Keratinocyte (primary cell): ENCODE measurements around the gene TMC8. TPM values are rescaled to one million over a fixed set of nuclear protein-coding genes. Genes with fewer than 3 reads are reported as not detected.

Source experiments
- DNase-seq: peaks from one replicate; pipeline ENCODE4 v3.0.0-alpha.2; 2011; ENCODE audit warnings: low read depth, missing footprints, low spot score
- FAIRE-seq: peaks from 2 replicates; lab custom pipeline; 2011; peaks lifted over from hg19 to GRCh38; lab: Jason Lieb, UNC
- H2AFZ ChIP-seq: 2 replicates; pipeline ENCODE4 v1.6.0; 2012; ENCODE audit warnings: low read length, control low read depth, inconsistent platforms; ENCODE audit not compliant: control insufficient read depth
- H3K27ac ChIP-seq: 2 replicates; pipeline ENCODE4 v1.5.1; 2011; ENCODE audit warnings: low read length; ENCODE audit not compliant: control insufficient read depth, insufficient read depth
- H3K27me3 ChIP-seq: 3 replicates; pipeline ENCODE4 v1.6.0; 2011; ENCODE audit warnings: low read length; ENCODE audit not compliant: control insufficient read depth, insufficient read depth; ENCODE audit errors: extremely low read depth
- H3K36me3 ChIP-seq, 2 experiments: 2 replicates in 1 of 2; 3 replicates in 1 of 2; pipeline ENCODE4 v1.5.1; 2011; ENCODE audit warnings: low read length in 2 of 2, mild to moderate bottlenecking in 1 of 2; ENCODE audit not compliant: control insufficient read depth in 2 of 2, insufficient read depth in 2 of 2; ENCODE audit errors: extremely low read depth in 1 of 2
- H3K4me1 ChIP-seq: 3 replicates; pipeline ENCODE4 v1.5.1; 2011; ENCODE audit warnings: low read length; ENCODE audit not compliant: control insufficient read depth, insufficient read depth; ENCODE audit errors: extremely low read depth
- H3K4me2 ChIP-seq: 3 replicates; pipeline ENCODE4 v1.6.0; 2011; ENCODE audit warnings: low read depth, low read length; ENCODE audit not compliant: control insufficient read depth, insufficient read depth; ENCODE audit errors: extremely low read depth
- H3K4me3 ChIP-seq, 3 experiments: fragments of 200-600 bp in 1 of 3; sonication (generic) in 1 of 3; 2 replicates in 2 of 3; 3 replicates in 1 of 3; pipeline ENCODE4 v1.5.1; 2011 to 2016; ENCODE audit warnings: low read length in 3 of 3, mild to moderate bottlenecking in 3 of 3, control low read depth in 2 of 3, inconsistent platforms in 1 of 3, low read depth in 1 of 3, mixed read lengths in 1 of 3, mixed run types in 1 of 3, moderate library complexity in 1 of 3; ENCODE audit not compliant: control insufficient read depth in 2 of 3, insufficient read depth in 2 of 3; ENCODE audit errors: extremely low read depth in 1 of 3
- H3K79me2 ChIP-seq: 2 replicates; pipeline ENCODE4 v1.6.0; 2012; ENCODE audit warnings: low read length; ENCODE audit not compliant: control insufficient read depth, insufficient read depth
- H3K9ac ChIP-seq: 3 replicates; pipeline ENCODE4 v1.6.0; 2011; ENCODE audit warnings: low read length; ENCODE audit not compliant: control insufficient read depth, insufficient read depth; ENCODE audit errors: extremely low read depth
- H3K9me1 ChIP-seq: 3 replicates; pipeline ENCODE4 v1.6.0; 2011; ENCODE audit warnings: low read length; ENCODE audit not compliant: control insufficient read depth, insufficient read depth; ENCODE audit errors: extremely low read depth
- H3K9me3 ChIP-seq: 2 replicates; pipeline ENCODE4 v1.5.1; 2012; ENCODE audit warnings: low read depth, low read length; ENCODE audit not compliant: control insufficient read depth
- H4K20me1 ChIP-seq: 3 replicates; pipeline ENCODE4 v1.6.0; 2011; ENCODE audit warnings: low read length; ENCODE audit not compliant: control insufficient read depth, insufficient read depth; ENCODE audit errors: extremely low read depth
- CTCF ChIP-seq, 3 experiments: IDR thresholded peaks in 1 of 3; conservative IDR thresholded peaks in 1 of 3; optimal IDR thresholded peaks in 1 of 3; 2 replicates in 2 of 3; 3 replicates in 1 of 3; pipeline versions ENCODE3 to v1.5.1; 2011; ENCODE audit warnings: low read length in 3 of 3, mild to moderate bottlenecking in 3 of 3, moderate library complexity in 2 of 3, control low read depth in 1 of 3, inconsistent platforms in 1 of 3; ENCODE audit not compliant: insufficient read depth in 2 of 3; ENCODE audit errors: extremely low read depth in 1 of 3
- EZH2 ChIP-seq: IDR thresholded peaks from one replicate; pipeline ENCODE4 v1.6.1; 2012; ENCODE audit warnings: inconsistent platforms, mild to moderate bottlenecking, low read length, moderate library complexity
- dilution Hi-C: fragments of 300-500 bp; cut with MboI; formaldehyde crosslinking; loops from one replicate; pipeline ENCODE4 v1.7.0; 2020; ENCODE audit warnings: low sequenced_read_pairs; ENCODE audit not compliant: extremely low pct_ligation_motif_present
- polyA plus RNA-seq, 5 experiments: library from polyadenylated mRNA; depleted of rRNA in 3 of 5; stranded (reverse) in 3 of 5; stranded (forward) in 1 of 5; unstranded in 1 of 5; fragments of >200 nt; gene quantifications; 1 replicate in 1 of 5; 2 replicates in 3 of 5; 3 replicates in 1 of 5; pipeline versions ENCODE4 v1.2.1 to v1.2.3, GENCODE V29; 2011 to 2012; ENCODE audit warnings: missing spikeins in 2 of 5, low read depth in 1 of 5, low replicate concordance in 1 of 5

The TMC8 gene
- polyA plus RNA-seq, 1 donor (not counting 4 experiments of a cell fraction or from before 2014, with no cell fraction given): 0.14 TPM

GRCh38 chr17:78124836-78125137 lies 5.8 kb upstream of the TMC8 start:
- FAIRE-seq: no peak
- H3K36me3 ChIP-seq: peaks cover 6 to 19% of the 10 kb centered on the region in 2 experiments
- no peak overlapping the region for H3K4me2 ChIP-seq
- TF ChIP-seq CTCF (optimal IDR thresholded peaks at IDR 0.05 in 1 of 3, IDR thresholded peaks at IDR 0.05 in 1 of 3, conservative IDR thresholded peaks at IDR 0.05 in 1 of 3; ENCODE audit: extremely low read depth in 1 of 3, insufficient read depth in 2 of 3, low read length in 3 of 3) (no peak), EZH2 (no peak)
- H3K27ac ChIP-seq: no peak overlapping the region
- no peaks in the 10 kb centered on the region for H3K9me3 ChIP-seq
- no peak for DNase-seq
- no peak overlapping the region for H3K4me3 ChIP-seq
- no peak overlapping the region for H2AFZ ChIP-seq
- peaks cover 4% of the 10 kb centered on the region for H3K79me2 ChIP-seq
- no peak overlapping the region for H3K9ac ChIP-seq
- no peaks in the 10 kb centered on the region for H3K9me1 ChIP-seq
- H3K4me1 ChIP-seq: peaks cover 6% of the 10 kb centered on the region
- H4K20me1 ChIP-seq: no peaks in the 10 kb centered on the region
- H3K27me3 ChIP-seq: no peaks in the 10 kb centered on the region
- dilution Hi-C loops: no loop called here

GRCh38 chr17:78125138-78125913 lies 5.2 kb upstream of the TMC8 start:
- no peaks in the 10 kb centered on the region for H3K9me3 ChIP-seq
- peaks cover 6 to 19% of the 10 kb centered on the region in 2 experiments for H3K36me3 ChIP-seq
- no peaks in the 10 kb centered on the region for H3K9me1 ChIP-seq
- dilution Hi-C loops: no loop called here
- peaks cover under 1% of the 10 kb centered on the region for H3K27me3 ChIP-seq
- peaks cover 6% of the 10 kb centered on the region for H3K4me1 ChIP-seq
- H3K9ac ChIP-seq: no peak overlapping the region
- TF ChIP-seq CTCF (optimal IDR thresholded peaks at IDR 0.05 in 1 of 3, IDR thresholded peaks at IDR 0.05 in 1 of 3, conservative IDR thresholded peaks at IDR 0.05 in 1 of 3; ENCODE audit: extremely low read depth in 1 of 3, insufficient read depth in 2 of 3, low read length in 3 of 3) (no peak), EZH2 (no peak)
- H3K27ac ChIP-seq: no peak overlapping the region
- no peak overlapping the region for H3K4me2 ChIP-seq
- H4K20me1 ChIP-seq: no peaks in the 10 kb centered on the region
- DNase-seq (no peak), FAIRE-seq (no peak)
- peaks cover 4% of the 10 kb centered on the region for H3K79me2 ChIP-seq
- no peak overlapping the region for H3K4me3 ChIP-seq
- no peak overlapping the region for H2AFZ ChIP-seq
